Stomach (tissue), 4 donors: ENCODE results near the gene UTP14A.

ENCODE experiments used
- CTCF ChIP-seq, 7 experiments: fragments of 450-650 bp in 4 of 7; fragments of 200-600 bp in 3 of 7; sonication (generic) in 3 of 7; IDR thresholded peaks; one replicate each; pipeline ENCODE4 v1.5.1; 2016 to 2019; ENCODE audit warnings: antibody characterized with exemption in 7 of 7, control low read depth in 2 of 7, mild to moderate bottlenecking in 1 of 7
- EP300 ChIP-seq: sonication (generic); formaldehyde crosslinking; IDR thresholded peaks from one replicate; pipeline ENCODE4 v1.6.1; 2017; ENCODE audit warnings: antibody characterized with exemption
- POLR2A ChIP-seq, 4 donors: fragments of 450-650 bp; IDR thresholded peaks; one replicate each; pipeline ENCODE4 v1.6.1; 2016; ENCODE audit warnings: antibody characterized with exemption in 4 of 4, control low read depth in 2 of 4, mild to moderate bottlenecking in 1 of 4, moderate library complexity in 1 of 4
- POLR2AphosphoS5 ChIP-seq, 3 donors: sonication (generic); formaldehyde crosslinking; IDR thresholded peaks; one replicate each; pipeline ENCODE4 v1.6.1; 2016; ENCODE audit warnings: antibody characterized with exemption in 3 of 3

- TF ChIP-seq POLR2AphosphoS5 (IDR thresholded peaks at IDR 0.05), result no peak
- no peak for TF ChIP-seq CTCF (IDR thresholded peaks at IDR 0.05)
- TF ChIP-seq POLR2A (IDR thresholded peaks at IDR 0.05), result no peak
- TF ChIP-seq EP300, result no peak
Observed at GRCh38 chrX:129945131-129945530, 39.2 kb downstream of the UTP14A start.
